Measurements from ENCODE around the gene LARGE1.

The LARGE1 gene

GRCh38 chr22:33758961-33759360 lies 161.3 kb downstream of the LARGE1 start:
- TF ChIP-seq SIN3A (IDR thresholded peaks at IDR 0.05; ENCODE audit: borderline replicate concordance, insufficient read depth, low read length) (no peak), TAF1 (IDR thresholded peaks at IDR 0.05; ENCODE audit: borderline replicate concordance, insufficient read depth, low read length) (no peak), POLR2AphosphoS5 (IDR thresholded peaks at IDR 0.05; ENCODE audit: low read depth, low read length) (no peak), FOXP2 (optimal IDR thresholded peaks at IDR 0.05; ENCODE audit: borderline replicate concordance, extremely low read depth, extremely low read length, insufficient read depth) (no peak)
- TF ChIP-seq, protein P1, sequence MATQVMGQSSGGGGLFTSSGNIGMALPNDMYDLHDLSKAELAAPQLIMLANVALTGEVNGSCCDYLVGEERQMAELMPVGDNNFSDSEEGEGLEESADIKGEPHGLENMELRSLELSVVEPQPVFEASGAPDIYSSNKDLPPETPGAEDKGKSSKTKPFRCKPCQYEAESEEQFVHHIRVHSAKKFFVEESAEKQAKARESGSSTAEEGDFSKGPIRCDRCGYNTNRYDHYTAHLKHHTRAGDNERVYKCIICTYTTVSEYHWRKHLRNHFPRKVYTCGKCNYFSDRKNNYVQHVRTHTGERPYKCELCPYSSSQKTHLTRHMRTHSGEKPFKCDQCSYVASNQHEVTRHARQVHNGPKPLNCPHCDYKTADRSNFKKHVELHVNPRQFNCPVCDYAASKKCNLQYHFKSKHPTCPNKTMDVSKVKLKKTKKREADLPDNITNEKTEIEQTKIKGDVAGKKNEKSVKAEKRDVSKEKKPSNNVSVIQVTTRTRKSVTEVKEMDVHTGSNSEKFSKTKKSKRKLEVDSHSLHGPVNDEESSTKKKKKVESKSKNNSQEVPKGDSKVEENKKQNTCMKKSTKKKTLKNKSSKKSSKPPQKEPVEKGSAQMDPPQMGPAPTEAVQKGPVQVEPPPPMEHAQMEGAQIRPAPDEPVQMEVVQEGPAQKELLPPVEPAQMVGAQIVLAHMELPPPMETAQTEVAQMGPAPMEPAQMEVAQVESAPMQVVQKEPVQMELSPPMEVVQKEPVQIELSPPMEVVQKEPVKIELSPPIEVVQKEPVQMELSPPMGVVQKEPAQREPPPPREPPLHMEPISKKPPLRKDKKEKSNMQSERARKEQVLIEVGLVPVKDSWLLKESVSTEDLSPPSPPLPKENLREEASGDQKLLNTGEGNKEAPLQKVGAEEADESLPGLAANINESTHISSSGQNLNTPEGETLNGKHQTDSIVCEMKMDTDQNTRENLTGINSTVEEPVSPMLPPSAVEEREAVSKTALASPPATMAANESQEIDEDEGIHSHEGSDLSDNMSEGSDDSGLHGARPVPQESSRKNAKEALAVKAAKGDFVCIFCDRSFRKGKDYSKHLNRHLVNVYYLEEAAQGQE (IDR thresholded peaks at IDR 0.05; ENCODE audit: insufficient read depth in 1 of 2, low read depth in 2 of 2, low read length in 2 of 2): no peak

DNA sequence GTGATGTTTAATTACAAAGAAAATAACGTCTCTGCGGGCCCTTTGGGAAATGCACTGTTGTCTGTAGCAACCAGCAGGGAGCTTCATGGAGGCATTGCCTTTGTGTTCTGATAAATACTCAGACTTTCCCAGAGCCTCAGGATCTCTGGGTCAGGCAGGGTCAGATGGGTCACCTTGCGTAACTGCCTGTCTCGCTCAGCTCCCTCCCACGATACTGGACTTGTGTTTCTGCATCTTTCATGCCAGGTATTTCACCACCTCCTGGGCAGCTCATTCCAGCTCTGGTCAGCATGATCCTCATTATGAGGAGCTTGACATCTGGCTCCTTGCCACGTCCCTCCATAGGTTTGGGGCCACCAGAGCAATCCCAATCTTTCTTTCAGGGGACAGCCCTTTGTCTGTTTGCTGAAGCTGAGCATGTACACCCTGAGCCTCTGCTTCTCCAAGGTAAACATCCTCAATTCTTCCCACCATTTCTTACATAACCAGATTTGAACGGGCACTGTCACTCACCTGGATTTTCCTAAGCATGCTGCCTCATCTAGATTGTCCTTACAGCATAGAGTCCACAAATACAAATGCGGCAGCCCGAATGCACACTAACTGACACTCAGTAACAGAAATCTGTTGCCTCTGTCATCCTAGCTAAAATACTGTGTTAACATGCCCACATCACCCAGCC lies 162.3 kb downstream of the LARGE1 start:
- TF ChIP-seq FOXP2 (optimal IDR thresholded peaks at IDR 0.05; ENCODE audit: borderline replicate concordance, extremely low read depth, extremely low read length, insufficient read depth): no peak

DNA sequence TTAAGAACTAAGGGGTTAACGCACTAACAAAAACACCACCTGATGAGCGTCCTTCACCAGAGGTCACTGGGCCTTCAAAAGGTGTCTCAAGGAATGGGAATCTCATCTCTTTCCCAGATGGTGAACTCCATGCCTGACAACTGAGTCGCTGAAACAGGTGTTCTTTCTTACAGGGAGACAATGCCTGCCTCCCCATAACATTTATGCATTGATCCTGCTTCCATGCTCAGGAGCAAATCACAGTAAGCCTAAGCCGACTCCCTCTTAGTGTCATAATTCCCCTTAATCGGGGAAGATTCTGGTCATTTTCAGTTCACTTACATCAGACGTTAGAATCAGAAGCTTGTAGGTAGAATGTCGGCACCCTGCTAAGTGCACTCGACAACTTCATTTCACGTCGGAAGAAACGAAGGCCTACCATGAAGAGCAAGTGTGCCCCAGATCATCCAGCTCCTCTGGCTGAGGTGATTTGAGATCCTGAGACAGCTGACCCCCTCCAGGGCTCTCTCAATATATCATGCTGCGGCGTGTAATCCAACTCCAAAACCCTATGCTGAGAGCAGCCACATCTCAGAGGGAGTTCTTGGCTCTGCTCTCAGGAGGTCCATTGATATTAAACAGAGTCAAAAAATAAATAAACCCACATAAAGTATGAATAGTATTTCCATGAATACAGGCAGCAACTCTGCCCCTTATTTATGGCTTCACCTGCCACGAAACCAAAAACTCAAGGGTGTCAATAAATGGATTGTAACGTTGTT lies 163.1 kb downstream of the LARGE1 start:
- TF ChIP-seq SIN3A (IDR thresholded peaks at IDR 0.05; ENCODE audit: borderline replicate concordance, insufficient read depth, low read length): no peak
- TF ChIP-seq FOXP2 (optimal IDR thresholded peaks at IDR 0.05; ENCODE audit: borderline replicate concordance, extremely low read depth, extremely low read length, insufficient read depth): no peak
- TF ChIP-seq TAF1 (IDR thresholded peaks at IDR 0.05; ENCODE audit: borderline replicate concordance, insufficient read depth, low read length): no peak
- TF ChIP-seq, protein P1 (IDR thresholded peaks at IDR 0.05; ENCODE audit: insufficient read depth in 1 of 2, low read depth in 2 of 2, low read length in 2 of 2): no peak
- no peak for TF ChIP-seq POLR2AphosphoS5 (IDR thresholded peaks at IDR 0.05; ENCODE audit: low read depth, low read length)

DNA sequence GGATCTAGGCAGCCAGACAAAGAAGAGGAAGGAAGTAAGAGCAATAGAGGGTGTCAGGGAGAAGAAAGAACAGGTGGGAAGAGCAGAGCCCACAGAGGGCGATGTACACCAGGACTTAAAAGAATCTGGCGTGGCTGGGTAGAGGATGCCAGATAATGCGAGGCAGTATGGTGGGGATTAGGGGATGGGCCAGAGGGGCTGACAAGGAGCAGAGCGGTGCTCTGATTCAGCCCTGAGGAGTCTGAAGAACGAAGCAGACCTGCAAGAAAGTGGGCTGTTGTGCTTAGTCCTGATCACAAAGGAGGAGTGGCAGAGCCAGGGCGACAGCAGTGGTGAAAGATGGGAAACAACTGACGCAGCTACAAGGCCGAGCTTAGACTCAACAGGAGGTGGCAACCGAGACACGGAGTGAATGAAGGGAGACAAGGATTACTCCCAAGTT lies 163.7 kb downstream of the LARGE1 start:
- TF ChIP-seq, protein P1 (IDR thresholded peaks at IDR 0.05; ENCODE audit: insufficient read depth in 1 of 2, low read depth in 2 of 2, low read length in 2 of 2): no peak
- no peak for TF ChIP-seq SIN3A (IDR thresholded peaks at IDR 0.05; ENCODE audit: borderline replicate concordance, insufficient read depth, low read length)
- no peak for TF ChIP-seq POLR2AphosphoS5 (IDR thresholded peaks at IDR 0.05; ENCODE audit: low read depth, low read length)
- TF ChIP-seq TAF1 (IDR thresholded peaks at IDR 0.05; ENCODE audit: borderline replicate concordance, insufficient read depth, low read length): no peak
- no peak for TF ChIP-seq FOXP2 (optimal IDR thresholded peaks at IDR 0.05; ENCODE audit: borderline replicate concordance, extremely low read depth, extremely low read length, insufficient read depth)

- TF ChIP-seq FOXP2 (optimal IDR thresholded peaks at IDR 0.05; ENCODE audit: borderline replicate concordance, extremely low read depth, extremely low read length, insufficient read depth): no peak
- TF ChIP-seq TAF1 (IDR thresholded peaks at IDR 0.05; ENCODE audit: borderline replicate concordance, insufficient read depth, low read length): no peak
- no peak for TF ChIP-seq POLR2AphosphoS5 (IDR thresholded peaks at IDR 0.05; ENCODE audit: low read depth, low read length)
- TF ChIP-seq, protein P1 (IDR thresholded peaks at IDR 0.05; ENCODE audit: insufficient read depth in 1 of 2, low read depth in 2 of 2, low read length in 2 of 2): no peak
- TF ChIP-seq SIN3A (IDR thresholded peaks at IDR 0.05; ENCODE audit: borderline replicate concordance, insufficient read depth, low read length): no peak
These were observed 171.6 kb downstream of the LARGE1 start for GRCh38 chr22:33748714-33749113.
